HepG2 (cell line): Measurements from ENCODE around the gene DBNDD2. TPM values are rescaled to one million over a fixed set of nuclear protein-coding genes. Genes with fewer than 3 reads are reported as not detected.

Experiments
- AGO2 ChIP-seq: fragments of 200-400 bp; formaldehyde crosslinking; optimal IDR thresholded peaks from 2 replicates; pipeline ENCODE3; 2017; ENCODE audit warnings: mild to moderate bottlenecking, low read depth, low read length, moderate library complexity
- ATF3 ChIP-seq: sonication (generic); formaldehyde crosslinking; IDR thresholded peaks from 2 replicates; pipeline ENCODE4 v1.4.0; 2020; ENCODE audit warnings: missing genetic modification reagents
- CHD2 ChIP-seq: IDR thresholded peaks from 2 replicates; pipeline ENCODE4 v1.6.1; 2011; ENCODE audit warnings: low read depth, low read length, improper control_type of control experiment
- GRHL1 ChIP-seq: sonication (generic); formaldehyde crosslinking; conservative IDR thresholded peaks from 2 replicates; pipeline ENCODE4 v1.8.0; 2022; ENCODE audit warnings: missing genetic modification reagents
- HDAC6 ChIP-seq: fragments of 200-600 bp; sonication (generic); IDR thresholded peaks from 2 replicates; pipeline ENCODE4 v1.7.0; 2017; ENCODE audit warnings: mild to moderate bottlenecking, antibody characterized with exemption, low read length, low read depth
- JARID2 ChIP-seq: sonication (generic); formaldehyde crosslinking; IDR thresholded peaks from 2 replicates; pipeline ENCODE4 v1.8.1; 2023; ENCODE audit warnings: missing genetic modification reagents, inconsistent platforms; ENCODE audit not compliant: insufficient replicate concordance
- KLF6 ChIP-seq: IDR thresholded peaks from 2 replicates; pipeline ENCODE4 v1.8.0; 2016; ENCODE audit warnings: missing biosample characterization, missing genetic modification reagents
- NR2C2 ChIP-seq: sonication (generic); formaldehyde crosslinking; IDR thresholded peaks from 2 replicates; pipeline ENCODE4 v1.4.0; 2020; ENCODE audit warnings: missing genetic modification reagents, mild to moderate bottlenecking, moderate library complexity, borderline replicate concordance
- NR2F6 ChIP-seq, 2 experiments: IDR thresholded peaks; 2 replicates each; pipeline ENCODE4 v1.6.1; 2016; ENCODE audit warnings: antibody characterized with exemption in 1 of 2, mild to moderate bottlenecking in 1 of 2
- RBFOX2 ChIP-seq: fragments of 200-400 bp; formaldehyde crosslinking; IDR thresholded peaks from 2 replicates; pipeline ENCODE4 v1.6.1; 2017; ENCODE audit warnings: low read depth, mild to moderate bottlenecking, low read length
- SMAD9 ChIP-seq: sonication (generic); formaldehyde crosslinking; IDR thresholded peaks from 2 replicates; pipeline ENCODE4 v1.5.1; 2020; ENCODE audit warnings: mild to moderate bottlenecking, missing genetic modification reagents
- TEAD2 ChIP-seq: sonication (generic); formaldehyde crosslinking; IDR thresholded peaks from 2 replicates; pipeline ENCODE4 v1.9.0; 2021; ENCODE audit warnings: missing genetic modification reagents
- ZBTB21 ChIP-seq: sonication (generic); formaldehyde crosslinking; IDR thresholded peaks from 2 replicates; pipeline ENCODE4 v1.4.0; 2020; ENCODE audit warnings: missing genetic modification reagents
- ZC3H13 ChIP-seq: sonication (generic); formaldehyde crosslinking; IDR thresholded peaks from 2 replicates; pipeline ENCODE4 v1.8.1; 2023; ENCODE audit warnings: mild to moderate bottlenecking, missing genetic modification reagents, moderate library complexity
- ZFP82 ChIP-seq: sonication (generic); formaldehyde crosslinking; IDR thresholded peaks from 2 replicates; pipeline ENCODE4 v1.5.1; 2020; ENCODE audit warnings: mild to moderate bottlenecking, missing genetic modification reagents, borderline replicate concordance
- ZNF224 ChIP-seq: sonication (generic); formaldehyde crosslinking; IDR thresholded peaks from 2 replicates; pipeline ENCODE4 v1.5.0; 2020; ENCODE audit warnings: mild to moderate bottlenecking, missing genetic modification reagents
- ZNF407 ChIP-seq: sonication (generic); formaldehyde crosslinking; IDR thresholded peaks from one replicate; pipeline ENCODE4 v1.5.1; 2020; ENCODE audit warnings: mild to moderate bottlenecking, missing genetic modification reagents; ENCODE audit errors: not compliant biosample characterization
- ZNF547 ChIP-seq: sonication (generic); formaldehyde crosslinking; IDR thresholded peaks from 2 replicates; pipeline ENCODE4 v1.5.1; 2020; ENCODE audit warnings: mild to moderate bottlenecking, missing genetic modification reagents
- ZNF552 ChIP-seq: sonication (generic); formaldehyde crosslinking; IDR thresholded peaks from 2 replicates; pipeline ENCODE4 v1.9.0; 2022; ENCODE audit warnings: missing genetic modification reagents, mild to moderate bottlenecking, borderline replicate concordance
- ZNF569 ChIP-seq: sonication (generic); formaldehyde crosslinking; IDR thresholded peaks from 2 replicates; pipeline ENCODE4 v1.5.0; 2020; ENCODE audit warnings: mild to moderate bottlenecking, missing genetic modification reagents, moderate library complexity, borderline replicate concordance
- polyA plus RNA-seq, 8 experiments: library from polyadenylated mRNA; depleted of rRNA in 3 of 8; stranded (reverse) in 7 of 8; unstranded in 1 of 8; fragments of >200 nt; fragmentation: Illumina TruSeq in 4 of 8; extraction: Trizol in 4 of 8; gene quantifications; 2 replicates each; pipeline versions ENCODE4 v1.2.1 to v1.2.3, GENCODE V29; 2011 to 2016; ENCODE audit warnings: low read depth in 4 of 8, missing spikeins in 1 of 8, mixed read lengths in 1 of 8; ENCODE audit not compliant: insufficient read depth in 1 of 8
- total RNA-seq, 5 experiments: library from RNA; depleted of rRNA; stranded (reverse); fragments of >200 nt; fragmentation: Illumina TruSeq; extraction: Trizol; gene quantifications; 2 replicates each; pipeline ENCODE4 v1.2.3, GENCODE V29; 2016; ENCODE audit warnings: low read depth in 1 of 5

The DBNDD2 gene
- total and polyA plus RNA-seq, 2 of the 13 experiments (the other 11 are each of a cell fraction or from before 2014, with no cell fraction given): 16.7 to 47.6 TPM

GRCh38 chr20:45373353-45374100, 34.6 kb upstream of the DBNDD2 start (continued):
- TF ChIP-seq NR2F6 (IDR thresholded peaks at IDR 0.05) (peak; percentile 20; the same call in 1 of the 2 replicates), NR2F6 (CRISPR knock-in tag; IDR thresholded peaks at IDR 0.05) (peak; percentile 69), ATF3 (CRISPR knock-in tag) (no peak), ZFP82 (CRISPR knock-in tag) (no peak), TEAD2 (CRISPR knock-in tag) (no peak), ZNF407 (CRISPR knock-in tag) (peak; percentile 46), ZNF547 (CRISPR knock-in tag) (no peak), ZC3H13 (CRISPR knock-in tag) (no peak), AGO2 (no peak), ZNF552 (CRISPR knock-in tag) (no peak), JARID2 (CRISPR knock-in tag) (peak; percentile 40), RBFOX2 (no peak), ZBTB21 (CRISPR knock-in tag) (no peak), NR2C2 (CRISPR knock-in tag) (no peak), CHD2 (no peak), ZNF224 (CRISPR knock-in tag) (0 out of 2 replicates have a peak, but pooled peaks have one; percentile 55), KLF6 (CRISPR knock-in tag) (no peak), ZNF569 (no peak), GRHL1 (CRISPR knock-in tag) (no peak), HDAC6 (no peak), SMAD9 (CRISPR knock-in tag) (no peak)
